Measurements from ENCODE around the gene SPINK14.

SPINK14 gene

DNA sequence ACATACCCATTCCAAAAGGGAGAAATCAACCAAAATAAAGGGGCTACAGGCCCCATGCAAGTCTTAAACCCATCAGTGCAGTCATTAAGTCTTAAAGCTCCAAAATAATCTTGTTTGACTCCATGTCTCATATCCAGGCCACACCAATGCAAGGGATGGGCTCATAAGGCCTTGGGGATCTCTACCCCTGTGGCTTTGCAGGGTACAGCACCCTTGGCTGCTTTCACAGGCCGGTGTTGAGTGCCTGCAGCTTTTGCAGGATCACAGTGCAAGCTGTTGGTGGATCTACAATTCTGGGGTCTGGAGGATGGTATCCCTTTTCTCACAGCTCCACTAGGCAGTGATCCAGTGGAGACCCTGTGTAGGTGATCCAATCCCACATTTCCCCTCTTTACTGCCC lies 5.0 kb upstream of the SPINK14 start:
- H3K4me3 ChIP-seq (ENCODE audit: control insufficient read depth, low read depth, low read length): no peak overlapping the region
- no peak for DNase-seq (ENCODE audit: low read depth)
- TF ChIP-seq, protein P1, sequence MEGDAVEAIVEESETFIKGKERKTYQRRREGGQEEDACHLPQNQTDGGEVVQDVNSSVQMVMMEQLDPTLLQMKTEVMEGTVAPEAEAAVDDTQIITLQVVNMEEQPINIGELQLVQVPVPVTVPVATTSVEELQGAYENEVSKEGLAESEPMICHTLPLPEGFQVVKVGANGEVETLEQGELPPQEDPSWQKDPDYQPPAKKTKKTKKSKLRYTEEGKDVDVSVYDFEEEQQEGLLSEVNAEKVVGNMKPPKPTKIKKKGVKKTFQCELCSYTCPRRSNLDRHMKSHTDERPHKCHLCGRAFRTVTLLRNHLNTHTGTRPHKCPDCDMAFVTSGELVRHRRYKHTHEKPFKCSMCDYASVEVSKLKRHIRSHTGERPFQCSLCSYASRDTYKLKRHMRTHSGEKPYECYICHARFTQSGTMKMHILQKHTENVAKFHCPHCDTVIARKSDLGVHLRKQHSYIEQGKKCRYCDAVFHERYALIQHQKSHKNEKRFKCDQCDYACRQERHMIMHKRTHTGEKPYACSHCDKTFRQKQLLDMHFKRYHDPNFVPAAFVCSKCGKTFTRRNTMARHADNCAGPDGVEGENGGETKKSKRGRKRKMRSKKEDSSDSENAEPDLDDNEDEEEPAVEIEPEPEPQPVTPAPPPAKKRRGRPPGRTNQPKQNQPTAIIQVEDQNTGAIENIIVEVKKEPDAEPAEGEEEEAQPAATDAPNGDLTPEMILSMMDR (conservative IDR thresholded peaks at IDR 0.05; ENCODE audit: control insufficient read depth, insufficient read depth, low read depth, low read length): no peak

- TF ChIP-seq, protein P1 (conservative IDR thresholded peaks at IDR 0.05; ENCODE audit: control insufficient read depth, insufficient read depth, low read depth, low read length): no peak
- DNase-seq (ENCODE audit: low read depth): no peak
- H3K4me3 ChIP-seq (ENCODE audit: control insufficient read depth, low read depth, low read length): no peak overlapping the region
These were observed 1.6 kb upstream of the SPINK14 start for GRCh38 chr5:148166550-148167283.

DNA sequence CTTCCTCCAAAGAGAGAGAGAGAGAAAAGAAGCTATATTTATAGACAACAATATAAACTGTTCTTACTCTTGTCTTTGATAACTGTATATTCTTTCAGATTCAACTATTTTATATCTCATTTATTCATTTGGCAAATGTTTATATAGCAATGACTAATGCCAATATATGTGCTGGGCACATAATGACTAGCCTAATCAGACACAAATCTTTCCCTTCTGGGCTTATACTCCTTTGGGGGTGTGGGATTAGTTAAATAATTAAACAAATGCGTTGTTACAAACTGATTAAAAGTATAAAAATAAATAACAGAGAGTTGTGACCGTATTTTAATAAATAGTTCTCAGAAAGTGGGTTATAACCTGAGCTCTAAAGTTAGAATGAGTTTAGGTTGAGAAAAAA lies 4.0 kb downstream of the SPINK14 start:
- H3K4me3 ChIP-seq (ENCODE audit: control insufficient read depth, low read depth, low read length): no peak overlapping the region
- TF ChIP-seq, protein P1 (conservative IDR thresholded peaks at IDR 0.05; ENCODE audit: control insufficient read depth, insufficient read depth, low read depth, low read length): no peak
- no peak for DNase-seq (ENCODE audit: low read depth)

DNA sequence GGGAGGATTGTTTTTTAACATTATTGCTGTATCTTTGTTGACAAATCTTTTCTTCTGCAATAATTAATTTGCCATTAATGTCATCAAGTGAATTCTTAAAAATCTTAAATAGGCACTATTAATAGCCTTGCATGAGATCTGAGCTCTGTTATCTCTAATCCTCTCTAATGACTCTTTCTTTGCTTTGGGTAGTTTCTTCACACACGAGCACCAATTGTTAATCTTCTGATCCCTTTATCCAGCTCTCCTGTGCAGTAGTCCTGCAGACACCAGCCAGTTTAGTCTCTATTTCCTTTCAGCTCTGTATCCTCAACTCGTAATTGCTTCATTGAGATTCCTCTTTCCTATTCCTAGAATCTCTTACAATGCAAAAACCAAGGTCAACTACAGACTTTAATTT lies 8.1 kb downstream of the SPINK14 start:
- no peak for DNase-seq (ENCODE audit: low read depth)
- TF ChIP-seq, protein P1 (conservative IDR thresholded peaks at IDR 0.05; ENCODE audit: control insufficient read depth, insufficient read depth, low read depth, low read length): no peak
- H3K4me3 ChIP-seq (ENCODE audit: control insufficient read depth, low read depth, low read length): no peak overlapping the region

- no peak overlapping the region for H3K4me3 ChIP-seq (ENCODE audit: control insufficient read depth, low read depth, low read length)
- no peak for DNase-seq (ENCODE audit: low read depth)
- TF ChIP-seq, protein P1 (conservative IDR thresholded peaks at IDR 0.05; ENCODE audit: control insufficient read depth, insufficient read depth, low read depth, low read length): no peak
These were observed 8.9 kb downstream of the SPINK14 start for GRCh38 chr5:148177207-148177606.

- DNase-seq (ENCODE audit: low read depth): peak; percentile 75
- TF ChIP-seq, protein P1 (conservative IDR thresholded peaks at IDR 0.05; ENCODE audit: control insufficient read depth, insufficient read depth, low read depth, low read length): peak; percentile 76
- no peak overlapping the region for H3K4me3 ChIP-seq (ENCODE audit: control insufficient read depth, low read depth, low read length)
These were observed 11.0 kb downstream of the SPINK14 start for GRCh38 chr5:148179234-148179824.
